GM12878 (cell line): ENCODE results near the gene NKD1. TPM values are rescaled to one million over a fixed set of nuclear protein-coding genes. Genes with fewer than 3 reads are reported as not detected.

Experiments used
- ATAC-seq: fragments of 200-7000 bp; cut with Tn5 transposase; 3 replicates; pipeline ENCODE4 v1.9.1; 2020; ENCODE audit warnings: mild to moderate bottlenecking, moderate library complexity
- BruUV-seq: library from RNA; stranded (reverse); fragments of 400-500 nt; replicated peaks from 2 replicates; lab custom pipeline; 2021; lab: Mats Ljungman, UMichigan
- CTCF ChIA-PET: fragments of 300-600 bp; sonication (Branson Sonifier 250); formaldehyde crosslinking; extraction: SDS; loops from one replicate; lab custom pipeline; 2021; ENCODE audit warnings: inconsistent platforms; lab: Yijun Ruan, JAX
- POLR2A ChIA-PET: fragments of 350-600 bp; formaldehyde crosslinking; extraction: SDS; loops from one replicate; lab custom pipeline; 2021; ENCODE audit warnings: inconsistent platforms; lab: Charles Lee
- RAD21 ChIA-PET: fragments of 300-600 bp; sonication (Branson Sonifier 250); formaldehyde crosslinking; loops from one replicate; lab custom pipeline; 2023; ENCODE audit warnings: antibody characterized with exemption; ENCODE audit not compliant: unreplicated experiment; lab: Charles Lee
- SMC1A ChIA-PET: fragments of 300-600 bp; sonication (Branson Sonifier 250); formaldehyde crosslinking; loops from one replicate; lab custom pipeline; 2023; ENCODE audit not compliant: unreplicated experiment, uncharacterized antibody; lab: Charles Lee
- DNase-seq: peaks from one replicate; pipeline ENCODE4 v3.0.0-alpha.2; 2011; ENCODE audit warnings: low read depth, low spot score
- FAIRE-seq: peaks from 3 replicates; lab custom pipeline; 2011; peaks lifted over from hg19 to GRCh38; lab: Jason Lieb, UNC
- H2AFZ ChIP-seq: 2 replicates; pipeline ENCODE4 v1.6.0; 2011; ENCODE audit warnings: low read depth, low read length, control low read depth; ENCODE audit not compliant: control insufficient read depth
- H3K27ac ChIP-seq: 2 replicates; pipeline ENCODE4 v1.5.1; 2011; ENCODE audit warnings: control low read depth; ENCODE audit not compliant: control insufficient read depth, insufficient read depth
- H3K27me3 ChIP-seq, 2 experiments: replicated peaks in 1 of 2; 2 replicates each; pipeline versions ENCODE4 v1.6.0 to v1.6.1; 2011; ENCODE audit warnings: low read length in 1 of 2; ENCODE audit not compliant: control insufficient read depth in 2 of 2, insufficient read depth in 2 of 2
- H3K36me3 ChIP-seq, 2 experiments: 2 replicates each; pipeline ENCODE4 v1.5.1; 2011; ENCODE audit warnings: low read length in 1 of 2; ENCODE audit not compliant: control insufficient read depth in 2 of 2, insufficient read depth in 2 of 2
- H3K4me1 ChIP-seq: 2 replicates; pipeline ENCODE4 v1.6.1; 2011; ENCODE audit warnings: mild to moderate bottlenecking, low read length, moderate library complexity, mixed read lengths; ENCODE audit not compliant: control insufficient read depth, insufficient read depth
- H3K4me2 ChIP-seq: 2 replicates; pipeline ENCODE4 v1.6.0; 2011; ENCODE audit warnings: control low read depth; ENCODE audit not compliant: control insufficient read depth, insufficient read depth
- H3K4me3 ChIP-seq: fragments of 200-600 bp; sonication (generic); 2 replicates; pipeline ENCODE4 v1.5.1; 2016
- H3K79me2 ChIP-seq: 2 replicates; pipeline ENCODE4 v1.6.0; 2011; ENCODE audit warnings: low read length; ENCODE audit not compliant: control insufficient read depth, insufficient read depth
- H3K9ac ChIP-seq: 2 replicates; pipeline ENCODE4 v1.8.0; 2011; ENCODE audit warnings: low read length, control low read depth, mixed read lengths; ENCODE audit not compliant: control insufficient read depth, insufficient read depth
- H3K9me3 ChIP-seq: replicated peaks from 3 replicates; pipeline ENCODE4 v1.5.1; 2011; ENCODE audit warnings: mild to moderate bottlenecking, low read length; ENCODE audit not compliant: control insufficient read depth, insufficient read depth
- H4K20me1 ChIP-seq: 2 replicates; pipeline ENCODE4 v1.6.0; 2011; ENCODE audit not compliant: control insufficient read depth, insufficient read depth
- BCL3 ChIP-seq: IDR thresholded peaks from 2 replicates; pipeline ENCODE4 v1.6.1; 2011; ENCODE audit warnings: borderline replicate concordance, low read depth, mild to moderate bottlenecking, moderate library complexity, low read length; ENCODE audit not compliant: insufficient read depth, poor library complexity, severe bottlenecking
- EP300 ChIP-seq, 2 experiments: fragments of 150-350 bp in 1 of 2; IDR thresholded peaks; 2 replicates each; pipeline ENCODE4 v1.6.1; 2011 to 2012; ENCODE audit warnings: low read depth in 2 of 2, low read length in 2 of 2, borderline replicate concordance in 1 of 2, improper control_type of control experiment in 1 of 2, inconsistent platforms in 1 of 2; ENCODE audit not compliant: control insufficient read depth in 1 of 2
- HDAC2 ChIP-seq: fragments of 200-600 bp; sonication (generic); IDR thresholded peaks from 2 replicates; pipeline ENCODE4 v1.6.1; 2017
- HDGF ChIP-seq: fragments of 450-650 bp; IDR thresholded peaks from 2 replicates; pipeline ENCODE4 v1.6.1; 2016; ENCODE audit warnings: antibody characterized with exemption
- MTA2 ChIP-seq: fragments of 450-650 bp; IDR thresholded peaks from 2 replicates; pipeline ENCODE4 v1.6.1; 2016; ENCODE audit warnings: low read depth, mild to moderate bottlenecking, moderate library complexity
- MTA3 ChIP-seq: IDR thresholded peaks from 2 replicates; pipeline ENCODE4 v1.6.1; 2012; ENCODE audit warnings: low read length, inconsistent platforms, borderline replicate concordance
- PBX3 ChIP-seq: IDR thresholded peaks from 2 replicates; pipeline ENCODE4 v1.6.1; 2011; ENCODE audit warnings: mild to moderate bottlenecking, low read depth, low read length, moderate library complexity; ENCODE audit not compliant: insufficient replicate concordance
- POLR2A ChIP-seq: IDR thresholded peaks from 2 replicates; pipeline ENCODE4 v1.6.1; 2011; ENCODE audit warnings: low read depth, mild to moderate bottlenecking, low read length
- RELA ChIP-seq: fragments of 450-650 bp; IDR thresholded peaks from 2 replicates; pipeline ENCODE4 v1.8.0; 2014; ENCODE audit warnings: borderline replicate concordance; ENCODE audit not compliant: partially characterized antibody
- SIX5 ChIP-seq: IDR thresholded peaks from 2 replicates; pipeline ENCODE4 v1.6.1; 2011; ENCODE audit warnings: mild to moderate bottlenecking, low read depth, low read length, moderate library complexity; ENCODE audit not compliant: severe bottlenecking
- TBL1XR1 ChIP-seq: IDR thresholded peaks from 2 replicates; pipeline ENCODE4 v1.6.1; 2012; ENCODE audit warnings: low read depth, low read length, improper control_type of control experiment
- ZNF207 ChIP-seq: fragments of 450-650 bp; IDR thresholded peaks from 2 replicates; pipeline ENCODE4 v1.6.1; 2014; ENCODE audit warnings: antibody characterized with exemption, mild to moderate bottlenecking, borderline replicate concordance
- ZNF687 ChIP-seq: fragments of 450-650 bp; IDR thresholded peaks from 2 replicates; pipeline ENCODE4 v1.6.1; 2017; ENCODE audit warnings: mild to moderate bottlenecking, moderate library complexity
- ZZZ3 ChIP-seq: IDR thresholded peaks from 2 replicates; pipeline ENCODE4 v1.6.1; 2011; ENCODE audit warnings: low read depth; ENCODE audit not compliant: control insufficient read depth, insufficient read length
- WGBS: methylation state at CpG from one replicate; pipeline ENCODE4 v1.1.6; 2016; ENCODE audit warnings: low lambda C conversion rate; ENCODE audit not compliant: insufficient replicate concordance, insufficient coverage; ENCODE audit errors: missing lambda C conversion rate; 5-methylcytosine and 5-hydroxymethylcytosine counted together
- in situ Hi-C: fragments of 300-500 bp; cut with MboI; formaldehyde crosslinking; loops from 9 replicates; pipeline ENCODE4 v1.14.3; 2018; ENCODE audit warnings: mixed read lengths
- intact Hi-C: fragments of 100-400 bp; cut with micrococcal nuclease; formaldehyde crosslinking; loops from one replicate; pipeline ENCODE4 v1.14.2; 2022; ENCODE audit not compliant: unreplicated experiment
- polyA plus RNA-seq, 11 experiments: library from polyadenylated mRNA; depleted of rRNA in 4 of 11; unstranded in 6 of 11; stranded (reverse) in 5 of 11; fragments of >200 nt; fragmentation: Nextera tagmentation in 4 of 11; fragmentation: Illumina TruSeq in 1 of 11; extraction: Ambion mirVana in 4 of 11; extraction: Trizol in 1 of 11; gene quantifications; 1 replicate in 1 of 11; 2 replicates in 10 of 11; pipeline versions ENCODE4 v1.2.1 to v1.2.3, GENCODE V29; 2011 to 2016; ENCODE audit warnings: inconsistent platforms in 2 of 11, missing spikeins in 2 of 11, low read depth in 1 of 11
- total RNA-seq, 4 experiments: library from RNA; depleted of rRNA in 3 of 4; stranded (reverse); fragments of >200 nt in 3 of 4; fragmentation: Illumina TruSeq in 1 of 4; extraction: Trizol in 1 of 4; gene quantifications; 2 replicates each; pipeline versions ENCODE4 v1.2.1 to v1.2.3, GENCODE V29; 2013 to 2021
- TF ChIP-seq, protein P1 (sequence below), 3 experiments: IDR thresholded peaks in 2 of 3; conservative IDR thresholded peaks in 1 of 3; 2 replicates each; pipeline ENCODE4 v1.5.1; 2011; ENCODE audit warnings: low read depth in 3 of 3, low read length in 3 of 3, mild to moderate bottlenecking in 3 of 3, control low read depth in 2 of 3, moderate library complexity in 2 of 3, inconsistent platforms in 1 of 3, mixed read lengths in 1 of 3; ENCODE audit not compliant: control insufficient read depth in 2 of 3, insufficient read depth in 1 of 3; ENCODE audit errors: extremely low read depth in 1 of 3

NKD1 gene
- total and polyA plus RNA-seq, 10 of the 15 experiments (the other 5 are each of a cell fraction or from before 2014, with no cell fraction given): under 0.01 to 0.49 (median 0.04) TPM; not detected in 2

GRCh38 chr16:50644245-50644644, 96.0 kb downstream of the NKD1 start:
- POLR2A ChIA-PET: no interaction called here
- ATAC-seq (no peak), FAIRE-seq (no peak), DNase-seq (no peak)
- in situ Hi-C loops: no loop called here
- no TSS peak for BruUV-seq
- CTCF ChIA-PET: interaction anchor here (0.9 to 1.6 kb wide), 7 partner anchors 22 to 787 kb away, joined by 3 to 9 read pairs (median 4); no protein-coding TSS in a partner anchor
- 64% methylated on average over 5 of the region's 5 CpGs for WGBS
- Histone ChIP-seq H4K20me1 (no peaks in the 10 kb centered on the region), H3K4me2 (no peak overlapping the region), H3K4me1 (no peaks in the 10 kb centered on the region), H3K79me2 (no peaks in the 10 kb centered on the region), H3K9me3 (no peaks in the 10 kb centered on the region), H3K9ac (no peak overlapping the region), H2AFZ (no peak overlapping the region), H3K4me3 (no peak overlapping the region), H3K36me3 (no peaks in the 10 kb centered on the region), H3K27me3 (no peaks in the 10 kb centered on the region; a peak in 2 of 4 replicates), H3K27ac (no peak overlapping the region)
- RAD21 ChIA-PET: interaction anchor here (1.0 to 1.2 kb wide), 4 partner anchors 20 to 433 kb away, joined by 3 to 6 read pairs (median 4); no protein-coding TSS in a partner anchor
- intact Hi-C loops: no loop called here
- SMC1A ChIA-PET: no interaction called here
- TF ChIP-seq POLR2A (no peak), ZNF687 (no peak), MTA3 (no peak), TBL1XR1 (no peak), EP300 (IDR thresholded peaks at IDR 0.05; ENCODE audit: borderline replicate concordance in 1 of 2, control insufficient read depth in 1 of 2, low read depth in 2 of 2, low read length in 2 of 2) (no peak), ZZZ3 (no peak), HDGF (no peak), HDAC2 (no peak), BCL3 (no peak), MTA2 (no peak), PBX3 (no peak), RELA (no peak), SIX5 (no peak), ZNF207 (no peak)
- TF ChIP-seq, protein P1, sequence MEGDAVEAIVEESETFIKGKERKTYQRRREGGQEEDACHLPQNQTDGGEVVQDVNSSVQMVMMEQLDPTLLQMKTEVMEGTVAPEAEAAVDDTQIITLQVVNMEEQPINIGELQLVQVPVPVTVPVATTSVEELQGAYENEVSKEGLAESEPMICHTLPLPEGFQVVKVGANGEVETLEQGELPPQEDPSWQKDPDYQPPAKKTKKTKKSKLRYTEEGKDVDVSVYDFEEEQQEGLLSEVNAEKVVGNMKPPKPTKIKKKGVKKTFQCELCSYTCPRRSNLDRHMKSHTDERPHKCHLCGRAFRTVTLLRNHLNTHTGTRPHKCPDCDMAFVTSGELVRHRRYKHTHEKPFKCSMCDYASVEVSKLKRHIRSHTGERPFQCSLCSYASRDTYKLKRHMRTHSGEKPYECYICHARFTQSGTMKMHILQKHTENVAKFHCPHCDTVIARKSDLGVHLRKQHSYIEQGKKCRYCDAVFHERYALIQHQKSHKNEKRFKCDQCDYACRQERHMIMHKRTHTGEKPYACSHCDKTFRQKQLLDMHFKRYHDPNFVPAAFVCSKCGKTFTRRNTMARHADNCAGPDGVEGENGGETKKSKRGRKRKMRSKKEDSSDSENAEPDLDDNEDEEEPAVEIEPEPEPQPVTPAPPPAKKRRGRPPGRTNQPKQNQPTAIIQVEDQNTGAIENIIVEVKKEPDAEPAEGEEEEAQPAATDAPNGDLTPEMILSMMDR (IDR thresholded peaks at IDR 0.05 in 2 of 3, conservative IDR thresholded peaks at IDR 0.05 in 1 of 3; ENCODE audit: control insufficient read depth in 2 of 3, extremely low read depth in 1 of 3, insufficient read depth in 1 of 3, low read depth in 3 of 3, low read length in 3 of 3): no peak
